ENCODE measurements around the gene FASN. TPM values are rescaled to one million over a fixed set of nuclear protein-coding genes. Genes with fewer than 3 reads are reported as not detected.

FASN gene
- total and polyA plus RNA-seq, 2 experiments from 2014 or later = 85.9 to 276 TPM

GRCh38 chr17:82112181-82112913, 14.3 kb upstream of the FASN start:
- TF ChIP-seq CTCF (IDR thresholded peaks at IDR 0.05; ENCODE audit: low read depth, low read length) = no peak
- DNase-seq (ENCODE audit: low read depth in 1 of 2, low spot score in 1 of 2) = no peak

GRCh38 chr17:82110298-82110697, 12.3 kb upstream of the FASN start:
- no peaks in the 10 kb centered on the region for H3K9me3 ChIP-seq (ENCODE audit: low read depth)
- peaks cover 16% of the 10 kb centered on the region for H3K4me1 ChIP-seq (ENCODE audit: low read depth)
- H3K36me3 ChIP-seq = no peaks in the 10 kb centered on the region
- H3K27me3 ChIP-seq = no peaks in the 10 kb centered on the region
- TF ChIP-seq CTCF (IDR thresholded peaks at IDR 0.05; ENCODE audit: low read depth, low read length) = no peak
- no peak overlapping the region for H3K4me3 ChIP-seq
- no peak overlapping the region for H3K27ac ChIP-seq
- DNase-seq (ENCODE audit: low read depth in 1 of 2, low spot score in 1 of 2) = no peak

More at GRCh38 chr17:82112181-82112913, 14.3 kb upstream of the FASN start:
- Histone ChIP-seq H3K9me3 (ENCODE audit: low read depth) (no peaks in the 10 kb centered on the region), H3K27me3 (no peaks in the 10 kb centered on the region), H3K36me3 (no peaks in the 10 kb centered on the region), H3K27ac (no peak overlapping the region), H3K4me1 (ENCODE audit: low read depth) (peaks cover 13% of the 10 kb centered on the region), H3K4me3 (no peak overlapping the region)

- Histone ChIP-seq H3K9me3 (ENCODE audit: low read depth) (no peaks in the 10 kb centered on the region), H3K36me3 (no peaks in the 10 kb centered on the region), H3K27me3 (no peaks in the 10 kb centered on the region), H3K4me1 (ENCODE audit: low read depth) (peaks cover 19% of the 10 kb centered on the region), H3K4me3 (no peak overlapping the region), H3K27ac (peak overlapping the region; percentile 47)
- no peak for TF ChIP-seq CTCF (IDR thresholded peaks at IDR 0.05; ENCODE audit: low read depth, low read length)
- DNase-seq (ENCODE audit: low read depth in 1 of 2, low spot score in 1 of 2) = no peak
Observed at GRCh38 chr17:82108961-82109475, 11.0 kb upstream of the FASN start.

- H3K36me3 ChIP-seq = no peaks in the 10 kb centered on the region
- TF ChIP-seq CTCF (IDR thresholded peaks at IDR 0.05; ENCODE audit: low read depth, low read length) = no peak
- H3K27me3 ChIP-seq = no peaks in the 10 kb centered on the region
- H3K4me3 ChIP-seq = no peak overlapping the region
- DNase-seq (ENCODE audit: low read depth in 1 of 2, low spot score in 1 of 2) = no peak
- peaks cover 24% of the 10 kb centered on the region for H3K4me1 ChIP-seq (ENCODE audit: low read depth)
- H3K27ac ChIP-seq = peak overlapping the region; percentile 47
- H3K9me3 ChIP-seq (ENCODE audit: low read depth) = no peaks in the 10 kb centered on the region
Observed at GRCh38 chr17:82108496-82108945, 10.5 kb upstream of the FASN start.

- H3K27me3 ChIP-seq = no peaks in the 10 kb centered on the region
- peak overlapping the region; percentile 47 for H3K27ac ChIP-seq
- no peak overlapping the region for H3K4me3 ChIP-seq
- no peak for TF ChIP-seq CTCF (IDR thresholded peaks at IDR 0.05; ENCODE audit: low read depth, low read length)
- H3K4me1 ChIP-seq (ENCODE audit: low read depth) = peaks cover 29% of the 10 kb centered on the region
- no peaks in the 10 kb centered on the region for H3K36me3 ChIP-seq
- no peak for DNase-seq (ENCODE audit: low read depth in 1 of 2, low spot score in 1 of 2)
- H3K9me3 ChIP-seq (ENCODE audit: low read depth) = no peaks in the 10 kb centered on the region
Observed at GRCh38 chr17:82108038-82108437, 10.0 kb upstream of the FASN start.

Measured in cardiac muscle cell (in vitro differentiated cells and primary cell).